IgD-negative memory B cell (primary cell): ENCODE data around the gene TCF15. TPM values are rescaled to one million over a fixed set of nuclear protein-coding genes. Genes with fewer than 3 reads are reported as not detected.

ENCODE experiments used
- H3K27ac Mint-ChIP-seq, 3 donors: one replicate each; pipeline ENCODE4 v1.8.0; 2020 to 2022; ENCODE audit warnings: mild to moderate bottlenecking in 3 of 3, mixed read lengths in 3 of 3, moderate library complexity in 1 of 3
- H3K27me3 Mint-ChIP-seq: one replicate; pipeline ENCODE4 v1.8.0; 2021; ENCODE audit warnings: mixed read lengths
- H3K36me3 Mint-ChIP-seq: one replicate; pipeline ENCODE4 v1.8.0; 2020; ENCODE audit warnings: mild to moderate bottlenecking, mixed read lengths
- H3K4me1 Mint-ChIP-seq, 3 donors: one replicate each; pipeline ENCODE4 v1.8.0; 2020 to 2022; ENCODE audit warnings: mixed read lengths in 3 of 3, mild to moderate bottlenecking in 1 of 3
- H3K4me3 Mint-ChIP-seq, 4 donors: one replicate each; pipeline ENCODE4 v1.8.0; 2020 to 2022; ENCODE audit warnings: mild to moderate bottlenecking in 4 of 4, mixed read lengths in 4 of 4, moderate library complexity in 3 of 4
- H3K9me3 Mint-ChIP-seq, 3 donors: one replicate each; pipeline ENCODE4 v1.8.0; 2020 to 2021; ENCODE audit warnings: mixed read lengths in 3 of 3, mild to moderate bottlenecking in 1 of 3
- polyA plus RNA-seq: library from polyadenylated mRNA; unstranded; fragments of 300-500 nt; fragmentation: Illumina TruSeq; gene quantifications from one replicate; pipeline ENCODE4 v1.2.3, GENCODE V29; 2021

Gene TCF15
- polyA plus RNA-seq, 1 donor from 2014 or later: not detected

DNA sequence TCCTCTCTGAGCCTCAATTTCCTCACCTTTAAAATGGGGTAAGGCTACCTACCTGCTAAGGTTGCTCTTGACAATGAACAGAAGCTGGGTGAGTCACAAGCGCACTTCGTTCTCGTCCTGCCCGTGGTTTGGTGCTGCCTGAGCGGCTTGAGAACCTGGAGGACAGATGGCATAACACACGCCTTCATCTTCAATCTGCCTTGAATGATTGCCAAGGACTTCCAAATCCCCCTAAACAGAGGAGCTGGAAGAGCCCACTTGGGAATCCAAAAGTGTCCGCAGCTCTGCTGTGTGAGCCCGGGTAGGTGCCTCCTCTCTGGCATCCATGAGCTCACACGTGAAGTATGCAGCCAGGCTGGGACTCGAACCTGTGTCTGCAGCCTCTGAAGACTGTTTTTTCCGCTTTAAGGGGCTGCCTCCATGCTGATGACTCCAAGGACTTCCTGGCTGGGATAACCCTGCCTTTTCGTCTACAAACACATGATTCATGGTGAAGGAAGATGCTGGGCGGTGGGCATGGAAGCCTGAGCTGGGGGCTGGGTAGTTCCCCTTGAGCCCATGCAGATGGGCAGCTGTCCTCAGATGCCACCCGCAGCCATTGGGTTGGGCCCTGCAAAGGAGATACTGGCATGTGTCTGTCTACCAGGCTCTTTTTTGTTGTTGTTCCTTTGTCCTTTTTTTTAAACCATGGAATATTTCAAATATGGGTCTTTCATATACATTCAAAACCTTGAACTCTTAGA is 41.3 kb downstream of the TCF15 start:
- H3K27me3 Mint-ChIP-seq: peaks cover 29% of the 10 kb centered on the region

DNA sequence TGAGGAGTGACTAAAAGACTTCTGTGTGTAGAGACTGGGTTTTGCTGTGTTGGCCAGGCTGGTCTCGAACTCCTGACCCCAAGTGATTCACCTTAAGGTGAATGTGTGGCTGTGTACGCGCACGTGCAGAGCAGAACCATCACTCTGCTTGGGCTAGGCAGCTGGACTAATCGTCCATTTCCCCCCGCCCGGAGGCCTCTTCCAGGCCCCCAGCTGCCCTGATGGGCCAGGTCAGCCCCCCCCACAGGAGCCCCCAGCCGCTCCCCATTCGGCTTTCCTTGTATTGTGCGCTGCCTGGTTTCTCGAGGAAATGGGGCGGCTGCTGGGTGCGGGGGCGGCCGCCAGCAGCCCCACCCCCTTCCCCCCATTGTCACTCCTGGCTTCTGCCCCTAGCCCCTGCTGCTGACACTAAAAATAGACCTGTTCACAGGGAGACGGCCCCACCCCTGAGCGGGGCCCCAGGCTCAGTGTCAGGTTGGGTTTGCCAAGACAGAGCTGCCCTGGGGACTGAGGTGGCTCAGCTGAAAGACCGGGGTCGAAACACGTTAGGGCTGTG is 41.9 kb downstream of the TCF15 start:
- Mint-ChIP-seq H3K9me3 (no peaks in the 10 kb centered on the region), H3K4me1 (peaks cover 0 to 2% (median 1%) of the 10 kb centered on the region in 3 donors), H3K27me3 (peaks cover 26% of the 10 kb centered on the region), H3K27ac (no peak overlapping the region), H3K4me3 (no peak overlapping the region), H3K36me3 (no peaks in the 10 kb centered on the region)

More for the DNA sequence above, 41.3 kb downstream of the TCF15 start:
- Mint-ChIP-seq H3K9me3 (no peaks in the 10 kb centered on the region), H3K4me3 (no peak overlapping the region), H3K36me3 (no peaks in the 10 kb centered on the region), H3K27ac (no peak overlapping the region), H3K4me1 (peaks cover 0 to 2% (median 1%) of the 10 kb centered on the region in 3 donors)

DNA sequence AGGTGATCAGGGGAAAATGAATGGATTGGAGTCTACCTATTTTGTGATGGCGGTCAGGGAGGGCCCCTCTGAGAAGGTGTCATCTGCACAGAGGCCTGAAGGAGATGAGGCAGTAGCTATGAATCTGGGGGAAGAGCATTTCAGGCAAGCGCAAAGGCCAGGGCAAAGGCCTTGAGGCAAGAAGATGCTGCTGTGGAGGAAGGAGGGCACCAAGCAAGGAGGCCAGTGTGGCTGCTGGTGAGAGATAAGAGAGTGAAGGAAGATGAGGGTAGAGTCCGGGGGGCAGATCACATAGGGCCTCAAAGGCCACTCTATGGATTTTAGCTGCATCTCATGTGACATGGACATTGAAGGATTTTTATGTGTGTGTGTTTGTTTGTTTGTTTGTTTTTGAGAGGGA is 45.9 kb downstream of the TCF15 start:
- Mint-ChIP-seq H3K4me1 (peaks cover 0 to 2% (median 1%) of the 10 kb centered on the region in 3 donors), H3K9me3 (no peaks in the 10 kb centered on the region), H3K27ac (no peak overlapping the region), H3K4me3 (no peak overlapping the region), H3K36me3 (no peaks in the 10 kb centered on the region), H3K27me3 (peaks cover 16% of the 10 kb centered on the region)

DNA sequence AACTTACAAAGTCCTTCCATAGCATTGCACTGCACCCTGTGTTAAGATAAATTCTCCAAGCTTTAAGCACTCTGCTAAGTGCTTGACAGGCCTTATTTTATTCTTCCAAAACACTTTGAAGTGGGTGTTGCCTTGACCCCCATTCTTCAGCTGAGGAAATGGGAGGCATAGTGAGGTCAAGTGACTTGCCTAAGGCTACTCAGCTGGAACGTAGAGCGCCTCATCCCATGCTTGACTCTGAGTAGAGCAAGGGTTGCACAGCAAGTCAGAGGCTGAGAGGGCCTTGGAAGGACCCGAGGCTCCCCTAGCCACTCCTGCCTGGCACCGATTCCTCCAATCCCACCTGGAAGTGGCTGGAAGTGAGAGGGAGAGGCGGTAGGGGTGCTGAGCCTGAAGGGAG is 46.9 kb downstream of the TCF15 start:
- H3K4me1 Mint-ChIP-seq: peaks cover 0 to 2% (median 1%) of the 10 kb centered on the region in 3 donors
- H3K4me3 Mint-ChIP-seq: no peak overlapping the region
- H3K27ac Mint-ChIP-seq: no peak overlapping the region
- peaks cover 8% of the 10 kb centered on the region for H3K27me3 Mint-ChIP-seq
- no peaks in the 10 kb centered on the region for H3K36me3 Mint-ChIP-seq
- no peaks in the 10 kb centered on the region for H3K9me3 Mint-ChIP-seq

DNA sequence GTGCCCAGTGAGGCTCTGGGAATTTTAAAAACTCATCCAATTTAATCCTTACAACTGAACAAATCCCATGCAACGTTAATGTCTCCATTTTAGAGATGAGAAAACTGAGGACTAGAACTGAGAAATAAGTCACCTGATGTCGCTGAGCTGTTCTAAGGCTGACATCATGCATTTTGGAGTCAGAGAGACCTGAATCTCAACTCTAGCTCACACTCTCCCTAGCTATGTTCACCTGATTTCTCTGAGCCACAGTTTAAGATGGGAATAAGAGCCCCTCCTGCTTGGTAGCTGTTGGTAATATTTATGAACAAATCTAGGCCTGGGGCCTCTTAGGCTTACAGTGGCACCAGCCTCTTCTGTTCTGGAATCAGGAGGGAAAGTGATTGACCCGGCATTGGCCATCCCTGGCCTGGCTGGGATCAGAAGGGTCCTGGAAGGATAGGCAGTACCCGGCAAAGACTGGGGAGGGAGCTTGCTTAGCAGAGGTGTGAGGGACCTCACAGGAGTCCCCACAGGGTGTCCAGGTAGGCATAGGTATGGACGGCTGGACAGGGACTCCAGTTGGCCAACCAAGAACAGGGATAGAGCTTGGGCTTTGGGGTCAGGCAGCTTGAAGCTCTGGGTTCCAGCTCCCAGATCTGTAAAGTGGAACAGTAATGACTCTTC is 47.7 kb downstream of the TCF15 start:
- H3K9me3 Mint-ChIP-seq: no peaks in the 10 kb centered on the region
- no peak overlapping the region for H3K4me3 Mint-ChIP-seq

DNA sequence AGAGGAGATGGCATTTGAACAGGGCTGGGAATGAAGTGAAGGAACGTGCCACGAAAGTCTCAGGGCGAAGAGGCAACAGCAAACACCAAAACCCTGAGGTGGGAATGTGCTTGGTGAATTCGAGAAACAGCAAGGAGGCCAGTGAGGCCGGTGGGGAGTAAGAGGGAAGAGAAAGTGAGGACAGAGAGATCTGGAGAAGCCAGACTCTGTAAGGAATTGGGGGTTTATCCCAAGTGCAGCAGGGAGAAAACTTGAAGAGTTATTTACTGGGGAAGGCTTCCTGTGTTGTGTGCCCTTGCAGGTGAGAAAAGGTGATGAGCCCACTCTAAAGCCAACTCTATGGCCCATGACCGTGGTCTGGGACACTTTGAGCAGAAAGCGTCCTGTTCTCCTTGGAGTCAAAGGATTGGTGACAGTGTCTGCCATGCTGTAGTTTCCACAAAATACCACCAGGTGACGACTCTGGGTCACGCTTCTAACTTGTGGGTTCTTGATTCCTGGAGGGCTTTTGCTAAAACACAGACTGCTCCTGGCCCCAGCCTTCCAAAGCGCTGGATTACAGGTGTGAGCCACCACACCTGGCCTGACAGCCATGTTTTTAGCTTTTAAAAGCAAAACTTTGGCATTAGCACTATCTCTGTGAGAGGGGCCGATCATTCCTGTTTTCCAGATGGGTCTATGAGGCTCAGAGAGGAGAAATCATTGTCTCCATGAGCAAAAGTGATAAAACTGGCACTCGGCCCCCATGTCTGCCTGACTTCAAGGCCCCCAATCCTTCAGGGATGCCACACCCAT is 48.5 kb downstream of the TCF15 start:
- H3K36me3 Mint-ChIP-seq: no peaks in the 10 kb centered on the region
- no peak overlapping the region for H3K4me3 Mint-ChIP-seq
- peaks cover 5% of the 10 kb centered on the region for H3K27me3 Mint-ChIP-seq
- H3K9me3 Mint-ChIP-seq: no peaks in the 10 kb centered on the region
- H3K27ac Mint-ChIP-seq: no peak overlapping the region
- peaks cover 0 to 1% (median 1%) of the 10 kb centered on the region in 3 donors for H3K4me1 Mint-ChIP-seq

More for the DNA sequence above, 47.7 kb downstream of the TCF15 start:
- Mint-ChIP-seq H3K4me1 (peaks cover 0 to 2% (median 1%) of the 10 kb centered on the region in 3 donors), H3K36me3 (no peaks in the 10 kb centered on the region), H3K27ac (no peak overlapping the region), H3K27me3 (peaks cover 7% of the 10 kb centered on the region)

DNA sequence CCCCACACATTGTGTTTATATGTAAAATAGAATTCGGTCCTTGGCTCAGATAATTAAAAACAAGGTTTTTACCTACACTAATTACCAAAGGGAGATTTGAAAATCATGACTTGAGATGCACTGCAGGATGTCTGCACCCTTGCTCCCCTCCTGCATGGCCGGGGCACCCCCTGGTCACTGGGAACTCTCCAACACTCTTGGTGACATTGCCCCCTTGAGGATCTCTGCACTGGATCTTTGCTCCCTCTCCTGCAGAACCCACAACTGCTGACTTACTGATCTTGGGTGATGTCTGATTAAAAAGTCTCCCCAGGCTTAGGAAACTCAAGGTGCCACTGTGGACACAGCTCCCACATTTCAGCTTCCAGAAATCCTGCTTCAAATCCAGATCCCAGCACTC is 49.4 kb downstream of the TCF15 start:
- no peaks in the 10 kb centered on the region for H3K36me3 Mint-ChIP-seq
- peaks cover 5% of the 10 kb centered on the region for H3K27me3 Mint-ChIP-seq
- no peak overlapping the region for H3K27ac Mint-ChIP-seq
- H3K9me3 Mint-ChIP-seq: no peaks in the 10 kb centered on the region
- no peak overlapping the region for H3K4me3 Mint-ChIP-seq
- H3K4me1 Mint-ChIP-seq: peaks cover 0 to 1% (median 1%) of the 10 kb centered on the region in 3 donors

DNA sequence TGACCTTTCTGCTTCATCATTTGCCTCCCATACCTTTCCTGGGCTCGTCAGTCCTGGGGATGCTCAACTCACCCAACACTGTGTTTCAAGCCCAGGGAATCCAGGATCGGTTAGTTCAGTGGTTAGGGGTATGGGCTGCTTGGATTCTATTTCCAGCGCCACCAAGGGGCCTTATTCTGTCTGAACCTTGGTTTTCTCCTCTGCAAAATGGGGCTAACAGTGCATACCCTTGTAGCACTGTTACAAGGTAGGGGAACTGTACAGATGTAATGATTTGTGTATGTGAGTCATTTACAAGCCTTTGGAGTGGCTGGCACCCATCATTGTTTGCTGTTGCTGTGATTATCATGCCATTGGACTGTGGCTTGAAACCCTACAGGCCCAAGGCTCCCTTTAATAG is 52.0 kb downstream of the TCF15 start:
- Mint-ChIP-seq H3K4me1 (no peaks in the 10 kb centered on the region), H3K27me3 (peaks cover 18% of the 10 kb centered on the region), H3K27ac (no peak overlapping the region), H3K9me3 (no peaks in the 10 kb centered on the region), H3K36me3 (no peaks in the 10 kb centered on the region), H3K4me3 (no peak overlapping the region)

DNA sequence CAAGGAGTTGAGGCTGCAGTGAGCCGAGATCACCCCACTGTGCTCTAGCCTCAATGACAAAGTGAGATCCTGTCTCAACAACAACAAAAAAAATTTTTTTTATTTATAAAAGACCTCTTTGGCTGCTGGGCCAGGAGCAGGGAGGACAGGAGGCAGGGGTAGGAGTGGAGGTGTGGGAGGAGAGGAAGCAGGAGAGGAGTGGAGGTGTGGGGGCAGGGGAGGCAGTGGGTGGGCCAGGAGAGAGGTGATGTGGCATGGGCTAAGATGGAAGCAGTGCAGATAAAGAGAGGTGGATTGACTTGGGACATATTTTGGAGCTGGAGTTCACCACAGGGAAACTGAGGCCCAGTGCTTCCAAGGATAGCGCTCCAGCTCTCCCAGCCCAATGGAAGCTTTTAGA is 53.1 kb downstream of the TCF15 start:
- no peak overlapping the region for H3K4me3 Mint-ChIP-seq
- no peaks in the 10 kb centered on the region for H3K9me3 Mint-ChIP-seq
- no peaks in the 10 kb centered on the region for H3K4me1 Mint-ChIP-seq
- no peaks in the 10 kb centered on the region for H3K36me3 Mint-ChIP-seq
- H3K27me3 Mint-ChIP-seq: peaks cover 22% of the 10 kb centered on the region
- H3K27ac Mint-ChIP-seq: no peak overlapping the region

DNA sequence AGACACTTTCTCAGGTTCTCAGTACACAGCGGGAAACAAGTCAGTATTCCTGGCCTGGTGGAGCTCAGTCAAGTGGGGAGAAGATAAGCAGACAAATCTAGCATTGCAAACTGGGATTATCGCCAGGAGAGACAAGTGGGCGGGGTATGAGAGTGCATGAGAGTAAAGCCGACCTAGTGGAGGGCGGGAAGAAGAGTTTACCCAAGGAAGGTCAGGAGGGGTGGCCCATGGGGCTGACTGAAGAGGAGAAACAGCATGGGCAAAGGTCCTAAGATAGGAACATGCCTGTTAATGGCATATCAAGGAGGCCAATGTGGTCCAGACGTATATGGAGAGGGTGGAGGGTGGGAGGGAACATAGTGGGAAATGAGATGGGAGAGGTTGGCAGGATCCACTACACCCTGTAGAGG is 54.1 kb downstream of the TCF15 start:
- H3K27me3 Mint-ChIP-seq: peaks cover 29% of the 10 kb centered on the region
- H3K4me1 Mint-ChIP-seq: no peaks in the 10 kb centered on the region
- no peaks in the 10 kb centered on the region for H3K9me3 Mint-ChIP-seq
- no peak overlapping the region for H3K27ac Mint-ChIP-seq
- peak overlapping the region in 1 of 4 donors; percentile 40 for H3K4me3 Mint-ChIP-seq
- H3K36me3 Mint-ChIP-seq: no peaks in the 10 kb centered on the region

Other genes starting within 250 kb of the TCF15 start
- gene TRIB3, start 229.5 kb downstream of the TCF15 start, polyA plus RNA-seq: 20.1 TPM
- 107 TPM for gene RBCK1, start 202.0 kb downstream of the TCF15 start, polyA plus RNA-seq
- gene TBC1D20, start 147.8 kb downstream of the TCF15 start, polyA plus RNA-seq: 19.0 TPM
- 56.8 TPM for gene CSNK2A1, start 66.5 kb downstream of the TCF15 start, polyA plus RNA-seq
- gene SRXN1, start 42.9 kb upstream of the TCF15 start, polyA plus RNA-seq: 5.5 TPM
- gene SCRT2, start 65.5 kb upstream of the TCF15 start, polyA plus RNA-seq: not detected
- gene SLC52A3, start 158.2 kb upstream of the TCF15 start, polyA plus RNA-seq: not detected
- gene FAM110A, start 223.4 kb upstream of the TCF15 start, polyA plus RNA-seq: 19.3 TPM